RWPE2 (cell line): Measurements from ENCODE around the gene NEK6.

ENCODE experiments used
- ATAC-seq: fragments of 200-7000 bp; cut with Tn5 transposase; 3 replicates; pipeline ENCODE4 v1.9.1; 2021; ENCODE audit warnings: low read depth
- DNase-seq: peaks from one replicate; pipeline ENCODE4 v3.0.0-alpha.2; 2020; ENCODE audit warnings: low spot score
- H3K27ac ChIP-seq: fragments of 450-650 bp; 2 replicates; pipeline ENCODE4 v1.5.1; 2017; ENCODE audit warnings: mild to moderate bottlenecking; ENCODE audit not compliant: poor library complexity, severe bottlenecking
- H3K27me3 ChIP-seq: fragments of 250-450 bp; sonication (Bioruptor Pico); 2 replicates; pipeline ENCODE4 v1.5.1; 2021; ENCODE audit warnings: mild to moderate bottlenecking, moderate library complexity; ENCODE audit not compliant: insufficient read depth, poor library complexity, severe bottlenecking
- H3K36me3 ChIP-seq: fragments of 250-450 bp; sonication (Bioruptor Pico); 2 replicates; pipeline ENCODE4 v1.5.1; 2020; ENCODE audit warnings: low read depth, mild to moderate bottlenecking, moderate library complexity
- H3K4me1 ChIP-seq: fragments of 250-450 bp; sonication (Bioruptor Pico); 2 replicates; pipeline ENCODE4 v1.5.1; 2021; ENCODE audit warnings: mild to moderate bottlenecking, moderate library complexity; ENCODE audit not compliant: insufficient read depth, poor library complexity, severe bottlenecking
- H3K4me3 ChIP-seq: fragments of 250-450 bp; sonication (Bioruptor Pico); 2 replicates; pipeline ENCODE4 v1.5.1; 2021; ENCODE audit warnings: mild to moderate bottlenecking, moderate library complexity; ENCODE audit not compliant: severe bottlenecking
- H3K9me3 ChIP-seq: fragments of 250-450 bp; sonication (Bioruptor Pico); 2 replicates; pipeline ENCODE4 v1.5.1; 2021; ENCODE audit warnings: mild to moderate bottlenecking, moderate library complexity; ENCODE audit not compliant: severe bottlenecking
- CTCF ChIP-seq: fragments of 450-650 bp; IDR thresholded peaks from one replicate; pipeline ENCODE4 v1.5.1; 2017; ENCODE audit warnings: mild to moderate bottlenecking, moderate library complexity; ENCODE audit not compliant: poor library complexity, severe bottlenecking

The NEK6 gene

GRCh38 chr9:124332361-124333202, 74.8 kb downstream of the NEK6 start:
- DNase-seq: no peak
- Histone ChIP-seq H3K4me1 (no peaks in the 10 kb centered on the region), H3K36me3 (peaks cover 67% of the 10 kb centered on the region), H3K27me3 (no peaks in the 10 kb centered on the region), H3K9me3 (no peaks in the 10 kb centered on the region), H3K27ac (no peak overlapping the region), H3K4me3 (no peak overlapping the region)
- TF ChIP-seq CTCF: no peak
- no peak for ATAC-seq

- Histone ChIP-seq H3K27me3 (no peaks in the 10 kb centered on the region), H3K4me3 (no peak overlapping the region), H3K9me3 (no peaks in the 10 kb centered on the region), H3K36me3 (peaks cover 67% of the 10 kb centered on the region), H3K27ac (no peak overlapping the region), H3K4me1 (no peaks in the 10 kb centered on the region)
- TF ChIP-seq CTCF: no peak
- no peak for ATAC-seq
- no peak for DNase-seq
These were observed 75.4 kb downstream of the NEK6 start for GRCh38 chr9:124333203-124333579.

GRCh38 chr9:124334568-124335319, 77.0 kb downstream of the NEK6 start:
- H3K36me3 ChIP-seq: peaks cover 64% of the 10 kb centered on the region
- no peak; the same call in 2 of the 3 replicates for ATAC-seq
- no peak for TF ChIP-seq CTCF

GRCh38 chr9:124335320-124335707, 77.6 kb downstream of the NEK6 start:
- no peak overlapping the region for H3K4me3 ChIP-seq
- ATAC-seq: no peak
- H3K27ac ChIP-seq: no peak overlapping the region
- H3K4me1 ChIP-seq: no peaks in the 10 kb centered on the region
- no peak for DNase-seq
- H3K9me3 ChIP-seq: no peaks in the 10 kb centered on the region
- H3K36me3 ChIP-seq: peaks cover 64% of the 10 kb centered on the region
- TF ChIP-seq CTCF: no peak
- H3K27me3 ChIP-seq: no peaks in the 10 kb centered on the region

More at GRCh38 chr9:124334568-124335319, 77.0 kb downstream of the NEK6 start:
- Histone ChIP-seq H3K9me3 (no peaks in the 10 kb centered on the region), H3K4me3 (no peak overlapping the region), H3K27me3 (no peaks in the 10 kb centered on the region), H3K27ac (no peak overlapping the region), H3K4me1 (no peaks in the 10 kb centered on the region)
- no peak for DNase-seq
